ENCODE data around the gene RTP2. TPM values are rescaled to one million over a fixed set of nuclear protein-coding genes. Genes with fewer than 3 reads are reported as not detected.
"Not testable (repeated sequence)": the region's sequence is repeated elsewhere in the genome, so short reads cannot be mapped to it uniquely, and the experiment has no call there.

The RTP2 gene
- total RNA-seq, 1 experiment from 2014 or later: not detected

GRCh38 chr3:187714404-187714979 is 12.1 kb upstream of the RTP2 start:
- DNase-seq (ENCODE audit: low read depth): peak; percentile 70

- peak; percentile 68 for DNase-seq (ENCODE audit: low read depth)
Measured at GRCh38 chr3:187713504-187713903, 11.1 kb upstream of the RTP2 start.

- DNase-seq (ENCODE audit: low read depth): no peak
Measured at GRCh38 chr3:187709155-187709554, 6.8 kb upstream of the RTP2 start.

- no peak for DNase-seq (ENCODE audit: low read depth)
Measured at GRCh38 chr3:187708696-187709095, 6.3 kb upstream of the RTP2 start.

GRCh38 chr3:187706971-187707370 is 4.6 kb upstream of the RTP2 start:
- DNase-seq (ENCODE audit: low read depth): no peak

GRCh38 chr3:187705164-187705563 is 2.8 kb upstream of the RTP2 start:
- no peak for DNase-seq (ENCODE audit: low read depth)

GRCh38 chr3:187700249-187700648 is 2.1 kb downstream of the RTP2 start:
- no peak for DNase-seq (ENCODE audit: low read depth)

GRCh38 chr3:187698499-187699399 is 3.6 kb downstream of the RTP2 start:
- DNase-seq (ENCODE audit: low read depth): no peak

- DNase-seq (ENCODE audit: low read depth): no peak
Measured at GRCh38 chr3:187696021-187696420, 6.3 kb downstream of the RTP2 start.

GRCh38 chr3:187695449-187695848 is 6.9 kb downstream of the RTP2 start:
- no peak for DNase-seq (ENCODE audit: low read depth)

- DNase-seq (ENCODE audit: low read depth): peak; percentile 50
Measured at GRCh38 chr3:187694801-187695200, 7.6 kb downstream of the RTP2 start.

- DNase-seq (ENCODE audit: low read depth): no peak
Measured at GRCh38 chr3:187693431-187693830, 8.9 kb downstream of the RTP2 start.

GRCh38 chr3:187689984-187690383 is 12.4 kb downstream of the RTP2 start:
- peak; percentile 9 for DNase-seq (ENCODE audit: low read depth)

GRCh38 chr3:187686621-187687273 is 15.6 kb downstream of the RTP2 start:
- DNase-seq (ENCODE audit: low read depth): no peak

- DNase-seq (ENCODE audit: low read depth): no peak
Measured at GRCh38 chr3:187685948-187686347, 16.4 kb downstream of the RTP2 start.

GRCh38 chr3:187684880-187685279 is 17.5 kb downstream of the RTP2 start:
- DNase-seq (ENCODE audit: low read depth): no peak

- DNase-seq (ENCODE audit: low read depth): no peak
Measured at GRCh38 chr3:187684444-187684843, 17.9 kb downstream of the RTP2 start.

- DNase-seq (ENCODE audit: low read depth): not testable (repeated sequence)
Measured at GRCh38 chr3:187681756-187682155, 20.6 kb downstream of the RTP2 start.

GRCh38 chr3:187679638-187680396 is 22.5 kb downstream of the RTP2 start:
- DNase-seq (ENCODE audit: low read depth): peak; percentile 64

- peak; percentile 36 for DNase-seq (ENCODE audit: low read depth)
Measured at GRCh38 chr3:187678726-187679268, 23.6 kb downstream of the RTP2 start.

GRCh38 chr3:187677604-187678003 is 24.8 kb downstream of the RTP2 start:
- DNase-seq (ENCODE audit: low read depth): peak; percentile 19

Data from LHCN-M2 (cell line).